ENCODE measurements around the gene IL22.

DNA sequence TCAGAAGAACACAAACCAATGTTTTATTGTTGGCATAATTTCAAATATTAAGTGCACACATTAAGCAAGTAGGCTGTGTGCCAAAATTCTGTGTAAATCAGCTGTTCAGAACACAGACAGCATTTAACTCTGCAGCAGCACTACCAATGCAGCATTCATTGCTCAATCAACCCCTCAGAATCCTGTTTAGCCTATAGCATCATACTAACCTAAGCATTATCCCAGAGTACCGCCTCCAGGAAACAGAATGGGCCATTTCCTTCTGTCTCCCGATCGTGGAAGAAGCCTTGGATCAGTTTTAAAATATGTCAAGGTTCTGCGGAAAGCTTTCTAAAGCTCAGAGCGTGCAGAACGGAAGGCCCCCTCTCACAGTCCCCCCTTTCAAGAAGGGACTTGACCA, 31.1 kb downstream of the IL22 start:
- TF ChIP-seq ZBTB6 (tag by site-specific recombination; IDR thresholded peaks at IDR 0.05) (no peak), ZNF335 (tag by site-specific recombination; conservative IDR thresholded peaks at IDR 0.05) (no peak), CTCF (tag by site-specific recombination; IDR thresholded peaks at IDR 0.05) (no peak)
